Breast epithelium (tissue), 3 donors: ENCODE data around the gene KIF26B.

ENCODE experiments used
- POLR2A ChIP-seq: fragments of 450-650 bp; IDR thresholded peaks from one replicate; pipeline ENCODE4 v1.6.1; 2016; ENCODE audit warnings: antibody characterized with exemption, mild to moderate bottlenecking, moderate library complexity
- POLR2AphosphoS5 ChIP-seq, 3 donors: sonication (generic); formaldehyde crosslinking; IDR thresholded peaks; one replicate each; pipeline ENCODE4 v1.6.1; 2017; ENCODE audit warnings: antibody characterized with exemption in 3 of 3
- TF ChIP-seq, protein P1 (sequence below), 3 donors: fragments of 450-650 bp; IDR thresholded peaks; one replicate each; pipeline ENCODE4 v1.5.1; 2016 to 2017; ENCODE audit warnings: antibody characterized with exemption in 3 of 3, mild to moderate bottlenecking in 3 of 3, moderate library complexity in 3 of 3

DNA sequence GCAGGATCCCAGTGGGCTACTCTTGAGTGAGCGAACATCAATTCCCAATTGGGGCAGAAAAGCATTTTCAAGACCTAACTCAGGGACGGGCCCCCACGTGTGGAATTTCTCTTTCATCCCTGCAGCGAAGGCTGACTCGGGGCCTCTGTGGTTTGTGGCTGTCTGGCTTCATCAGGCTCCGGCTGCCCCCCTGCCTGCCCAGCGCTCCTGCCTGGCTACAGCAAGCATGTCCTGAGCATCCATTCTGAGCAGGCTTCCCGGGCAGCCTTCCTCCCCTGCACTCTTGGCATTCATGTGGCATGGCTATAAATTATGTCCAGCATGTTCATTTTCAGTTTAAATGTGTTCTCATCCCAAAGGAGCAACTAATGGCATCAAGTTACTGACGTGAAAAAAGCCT is 588.1 kb downstream of the KIF26B start:
- no peak for TF ChIP-seq POLR2AphosphoS5 (IDR thresholded peaks at IDR 0.05)
- TF ChIP-seq POLR2A, result no peak
- TF ChIP-seq, protein P1, sequence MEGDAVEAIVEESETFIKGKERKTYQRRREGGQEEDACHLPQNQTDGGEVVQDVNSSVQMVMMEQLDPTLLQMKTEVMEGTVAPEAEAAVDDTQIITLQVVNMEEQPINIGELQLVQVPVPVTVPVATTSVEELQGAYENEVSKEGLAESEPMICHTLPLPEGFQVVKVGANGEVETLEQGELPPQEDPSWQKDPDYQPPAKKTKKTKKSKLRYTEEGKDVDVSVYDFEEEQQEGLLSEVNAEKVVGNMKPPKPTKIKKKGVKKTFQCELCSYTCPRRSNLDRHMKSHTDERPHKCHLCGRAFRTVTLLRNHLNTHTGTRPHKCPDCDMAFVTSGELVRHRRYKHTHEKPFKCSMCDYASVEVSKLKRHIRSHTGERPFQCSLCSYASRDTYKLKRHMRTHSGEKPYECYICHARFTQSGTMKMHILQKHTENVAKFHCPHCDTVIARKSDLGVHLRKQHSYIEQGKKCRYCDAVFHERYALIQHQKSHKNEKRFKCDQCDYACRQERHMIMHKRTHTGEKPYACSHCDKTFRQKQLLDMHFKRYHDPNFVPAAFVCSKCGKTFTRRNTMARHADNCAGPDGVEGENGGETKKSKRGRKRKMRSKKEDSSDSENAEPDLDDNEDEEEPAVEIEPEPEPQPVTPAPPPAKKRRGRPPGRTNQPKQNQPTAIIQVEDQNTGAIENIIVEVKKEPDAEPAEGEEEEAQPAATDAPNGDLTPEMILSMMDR (IDR thresholded peaks at IDR 0.05), result no peak
